ENCODE data around the gene MRGPRX3.
"Not testable (repeated sequence)": the region's sequence is repeated elsewhere in the genome, so short reads cannot be mapped to it uniquely, and the experiment has no call there.

MRGPRX3 gene

GRCh38 chr11:18111005-18111404 lies 21.4 kb upstream of the MRGPRX3 start:
- peaks cover 30% of the 10 kb centered on the region for H3K27me3 ChIP-seq (ENCODE audit: insufficient read depth, low read length)
- no peaks in the 10 kb centered on the region for H3K4me1 ChIP-seq (ENCODE audit: insufficient read depth, low read length)
- H3K9ac ChIP-seq (ENCODE audit: low read depth, low read length): no peak overlapping the region
- H3K4me3 ChIP-seq (ENCODE audit: low read length): no peak overlapping the region
- no peaks in the 10 kb centered on the region for H3K9me3 ChIP-seq (ENCODE audit: insufficient read depth, low read depth, low read length)
- 35% methylated on average over 2 of the region's 2 CpGs for WGBS
- no peak overlapping the region for H3K27ac ChIP-seq (ENCODE audit: low read depth, low read length)
- no peaks in the 10 kb centered on the region for H3K36me3 ChIP-seq (ENCODE audit: insufficient read depth, low read length)

- Histone ChIP-seq H3K4me3 (ENCODE audit: low read length) (no peak overlapping the region), H3K9me3 (ENCODE audit: insufficient read depth, low read depth, low read length) (no peaks in the 10 kb centered on the region), H3K4me1 (ENCODE audit: insufficient read depth, low read length) (no peaks in the 10 kb centered on the region), H3K9ac (ENCODE audit: low read depth, low read length) (no peak overlapping the region), H3K27ac (ENCODE audit: low read depth, low read length) (no peak overlapping the region), H3K27me3 (ENCODE audit: insufficient read depth, low read length) (peaks cover 25% of the 10 kb centered on the region), H3K36me3 (ENCODE audit: insufficient read depth, low read length) (no peaks in the 10 kb centered on the region)
- 8% methylated on average over 9 of the region's 9 CpGs for WGBS
Observed at GRCh38 chr11:18115360-18116127, 16.8 kb upstream of the MRGPRX3 start.

GRCh38 chr11:18121331-18121828 lies 11.0 kb upstream of the MRGPRX3 start:
- H3K4me3 ChIP-seq (ENCODE audit: low read length); H3K4me1 ChIP-seq (ENCODE audit: insufficient read depth, low read length); H3K36me3 ChIP-seq (ENCODE audit: insufficient read depth, low read length); H3K9me3 ChIP-seq (ENCODE audit: insufficient read depth, low read depth, low read length); H3K27me3 ChIP-seq (ENCODE audit: insufficient read depth, low read length); H3K27ac ChIP-seq (ENCODE audit: low read depth, low read length); H3K9ac ChIP-seq (ENCODE audit: low read depth, low read length): not testable (repeated sequence)
- WGBS: 82% methylated on average over 20 of the region's 20 CpGs

- H3K9me3 ChIP-seq (ENCODE audit: insufficient read depth, low read depth, low read length); H3K4me3 ChIP-seq (ENCODE audit: low read length); H3K9ac ChIP-seq (ENCODE audit: low read depth, low read length); H3K27ac ChIP-seq (ENCODE audit: low read depth, low read length); H3K4me1 ChIP-seq (ENCODE audit: insufficient read depth, low read length); H3K36me3 ChIP-seq (ENCODE audit: insufficient read depth, low read length); H3K27me3 ChIP-seq (ENCODE audit: insufficient read depth, low read length): not testable (repeated sequence)
- 88% methylated on average over 3 of the region's 4 CpGs for WGBS
Observed at GRCh38 chr11:18131115-18131514, 1.3 kb upstream of the MRGPRX3 start.

- WGBS: 45% methylated on average over 2 of the region's 2 CpGs
- H3K9ac ChIP-seq (ENCODE audit: low read depth, low read length): no peak overlapping the region
- peaks cover 6% of the 10 kb centered on the region; the same call in 1 of the 2 replicates for H3K4me1 ChIP-seq (ENCODE audit: insufficient read depth, low read length)
- no peaks in the 10 kb centered on the region for H3K27me3 ChIP-seq (ENCODE audit: insufficient read depth, low read length)
- H3K27ac ChIP-seq (ENCODE audit: low read depth, low read length): no peak overlapping the region
- H3K9me3 ChIP-seq (ENCODE audit: insufficient read depth, low read depth, low read length): no peaks in the 10 kb centered on the region
- H3K36me3 ChIP-seq (ENCODE audit: insufficient read depth, low read length): no peaks in the 10 kb centered on the region
- no peak overlapping the region for H3K4me3 ChIP-seq (ENCODE audit: low read length)
Observed at GRCh38 chr11:18135308-18135707, 2.9 kb downstream of the MRGPRX3 start.

- H3K4me1 ChIP-seq (ENCODE audit: insufficient read depth, low read length): peaks cover 6% of the 10 kb centered on the region; the same call in 1 of the 2 replicates
- H3K36me3 ChIP-seq (ENCODE audit: insufficient read depth, low read length): no peaks in the 10 kb centered on the region
- no peak overlapping the region for H3K27ac ChIP-seq (ENCODE audit: low read depth, low read length)
- no peak overlapping the region for H3K9ac ChIP-seq (ENCODE audit: low read depth, low read length)
- H3K4me3 ChIP-seq (ENCODE audit: low read length): no peak overlapping the region
- peaks cover 3% of the 10 kb centered on the region; the same call in 1 of the 2 replicates for H3K27me3 ChIP-seq (ENCODE audit: insufficient read depth, low read length)
- WGBS: 93% methylated on average over 29 of the region's 29 CpGs
- H3K9me3 ChIP-seq (ENCODE audit: insufficient read depth, low read depth, low read length): no peaks in the 10 kb centered on the region
Observed at GRCh38 chr11:18137186-18137800, 4.9 kb downstream of the MRGPRX3 start.

GRCh38 chr11:18140145-18140544 lies 7.8 kb downstream of the MRGPRX3 start:
- 90% methylated on average over 2 of the region's 2 CpGs for WGBS
- no peak overlapping the region for H3K27ac ChIP-seq (ENCODE audit: low read depth, low read length)
- no peak overlapping the region for H3K4me3 ChIP-seq (ENCODE audit: low read length)
- no peak overlapping the region for H3K9ac ChIP-seq (ENCODE audit: low read depth, low read length)
- peaks cover 3% of the 10 kb centered on the region; the same call in 1 of the 2 replicates for H3K27me3 ChIP-seq (ENCODE audit: insufficient read depth, low read length)
- no peaks in the 10 kb centered on the region for H3K36me3 ChIP-seq (ENCODE audit: insufficient read depth, low read length)
- no peaks in the 10 kb centered on the region for H3K9me3 ChIP-seq (ENCODE audit: insufficient read depth, low read depth, low read length)
- H3K4me1 ChIP-seq (ENCODE audit: insufficient read depth, low read length): peaks cover under 1% of the 10 kb centered on the region; the same call in 1 of the 2 replicates

GRCh38 chr11:18144243-18144642 lies 11.9 kb downstream of the MRGPRX3 start:
- peaks cover 3% of the 10 kb centered on the region; the same call in 1 of the 2 replicates for H3K27me3 ChIP-seq (ENCODE audit: insufficient read depth, low read length)
- H3K27ac ChIP-seq (ENCODE audit: low read depth, low read length): no peak overlapping the region
- no peaks in the 10 kb centered on the region for H3K9me3 ChIP-seq (ENCODE audit: insufficient read depth, low read depth, low read length)
- H3K4me1 ChIP-seq (ENCODE audit: insufficient read depth, low read length): no peaks in the 10 kb centered on the region
- H3K9ac ChIP-seq (ENCODE audit: low read depth, low read length): no peak overlapping the region
- H3K4me3 ChIP-seq (ENCODE audit: low read length): no peak overlapping the region
- WGBS: 88% methylated on average over 4 of the region's 5 CpGs
- H3K36me3 ChIP-seq (ENCODE audit: insufficient read depth, low read length): no peaks in the 10 kb centered on the region

GRCh38 chr11:18145025-18145424 lies 12.7 kb downstream of the MRGPRX3 start:
- Histone ChIP-seq H3K4me1 (ENCODE audit: insufficient read depth, low read length) (no peaks in the 10 kb centered on the region), H3K4me3 (ENCODE audit: low read length) (no peak overlapping the region), H3K27ac (ENCODE audit: low read depth, low read length) (no peak overlapping the region), H3K9me3 (ENCODE audit: insufficient read depth, low read depth, low read length) (no peaks in the 10 kb centered on the region), H3K27me3 (ENCODE audit: insufficient read depth, low read length) (peaks cover 3% of the 10 kb centered on the region; the same call in 1 of the 2 replicates), H3K9ac (ENCODE audit: low read depth, low read length) (no peak overlapping the region), H3K36me3 (ENCODE audit: insufficient read depth, low read length) (no peaks in the 10 kb centered on the region)
- 61% methylated on average over 2 of the region's 2 CpGs for WGBS

- Histone ChIP-seq H3K4me1 (ENCODE audit: insufficient read depth, low read length) (peaks cover under 1% of the 10 kb centered on the region; the same call in 1 of the 2 replicates), H3K4me3 (ENCODE audit: low read length) (no peak overlapping the region), H3K27me3 (ENCODE audit: insufficient read depth, low read length) (peaks cover 3% of the 10 kb centered on the region; the same call in 1 of the 2 replicates), H3K9me3 (ENCODE audit: insufficient read depth, low read depth, low read length) (no peaks in the 10 kb centered on the region), H3K9ac (ENCODE audit: low read depth, low read length) (no peak overlapping the region), H3K27ac (ENCODE audit: low read depth, low read length) (no peak overlapping the region), H3K36me3 (ENCODE audit: insufficient read depth, low read length) (no peaks in the 10 kb centered on the region)
- 70% methylated on average over 3 of the region's 3 CpGs for WGBS
Observed at GRCh38 chr11:18145837-18146236, 13.5 kb downstream of the MRGPRX3 start.

GRCh38 chr11:18151581-18151980 lies 19.2 kb downstream of the MRGPRX3 start:
- WGBS: 77% methylated on average over 3 of the region's 3 CpGs
- peaks cover 8% of the 10 kb centered on the region; the same call in 1 of the 2 replicates for H3K4me1 ChIP-seq (ENCODE audit: insufficient read depth, low read length)

More at GRCh38 chr11:18151581-18151980, 19.2 kb downstream of the MRGPRX3 start:
- Histone ChIP-seq H3K9me3 (ENCODE audit: insufficient read depth, low read depth, low read length) (no peaks in the 10 kb centered on the region), H3K27ac (ENCODE audit: low read depth, low read length) (peak overlapping the region; percentile 33; the same call in 1 of the 2 replicates), H3K36me3 (ENCODE audit: insufficient read depth, low read length) (no peaks in the 10 kb centered on the region), H3K4me3 (ENCODE audit: low read length) (no peak overlapping the region), H3K27me3 (ENCODE audit: insufficient read depth, low read length) (no peaks in the 10 kb centered on the region), H3K9ac (ENCODE audit: low read depth, low read length) (no peak overlapping the region)
